DMS153 treated with DMSO at 0.1 percent for 48 hours (cell line): ENCODE results near the gene RGS14.
"Not testable (repeated sequence)": the region's sequence is repeated elsewhere in the genome, so short reads cannot be mapped to it uniquely, and the experiment has no call there.

Experiments
- DNase-seq: peaks from one replicate; lab custom pipeline; 2025; ENCODE audit not compliant: unreplicated experiment; lab: John Stamatoyannopoulos, UW

RGS14 gene

DNA sequence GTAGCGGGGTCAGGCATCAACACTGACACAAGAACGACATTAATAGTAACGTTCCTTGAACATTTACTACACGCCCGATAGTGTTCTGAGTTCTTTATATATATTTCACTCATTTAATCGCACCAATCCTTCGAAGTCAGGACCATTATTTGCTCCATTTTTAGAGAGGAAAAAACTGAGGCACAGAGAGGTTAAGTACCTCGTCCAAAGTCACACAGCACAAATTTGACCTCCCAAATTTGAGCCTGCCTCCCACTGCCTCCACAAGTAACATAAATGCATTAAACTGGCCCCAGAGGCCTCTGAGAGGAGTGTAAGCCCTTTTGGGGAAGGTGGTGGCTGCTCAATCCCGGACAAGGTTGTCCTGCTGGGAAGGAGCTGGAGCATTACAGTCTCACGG, 5.8 kb downstream of the RGS14 start:
- DNase-seq, result no peak

DNA sequence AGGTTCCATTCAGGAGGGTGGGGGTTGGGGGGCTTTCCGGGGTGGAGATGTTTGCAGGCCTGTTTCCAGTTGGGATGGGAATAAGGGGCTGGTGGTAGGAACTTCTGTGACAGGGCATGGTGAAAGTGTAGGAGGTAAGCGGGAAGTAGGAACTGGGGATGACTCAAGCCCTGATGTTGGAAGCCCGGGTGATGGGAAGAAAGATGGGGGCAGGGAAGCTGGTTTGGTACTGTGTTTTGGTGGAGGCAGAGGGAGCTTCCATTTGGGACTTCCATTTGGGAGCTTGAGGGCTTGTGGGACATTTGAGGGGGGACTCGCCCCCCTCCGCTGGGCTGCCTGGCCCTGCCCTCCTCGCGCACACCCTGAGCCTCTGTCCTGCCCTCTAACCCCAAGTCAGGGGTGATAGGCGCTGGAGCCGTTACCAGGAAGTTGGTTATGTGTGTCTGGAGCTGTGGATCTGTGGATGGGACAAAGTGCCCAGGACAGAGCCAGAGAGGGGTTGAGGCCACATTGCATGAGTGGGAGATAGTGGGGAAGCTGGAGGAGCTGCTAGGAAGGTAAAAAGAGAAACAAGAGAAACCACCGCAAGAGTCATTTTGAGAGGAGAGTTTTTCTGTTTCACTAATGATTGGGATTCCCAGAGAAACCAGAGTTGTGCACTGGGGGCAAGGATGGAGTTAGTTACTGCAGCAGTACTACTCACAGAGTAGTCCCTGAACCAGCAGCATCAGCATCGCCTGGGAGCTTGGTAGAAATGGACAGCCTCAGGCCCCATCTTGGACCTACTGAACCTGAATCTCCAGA, 6.6 kb downstream of the RGS14 start:
- DNase-seq, result no peak

DNA sequence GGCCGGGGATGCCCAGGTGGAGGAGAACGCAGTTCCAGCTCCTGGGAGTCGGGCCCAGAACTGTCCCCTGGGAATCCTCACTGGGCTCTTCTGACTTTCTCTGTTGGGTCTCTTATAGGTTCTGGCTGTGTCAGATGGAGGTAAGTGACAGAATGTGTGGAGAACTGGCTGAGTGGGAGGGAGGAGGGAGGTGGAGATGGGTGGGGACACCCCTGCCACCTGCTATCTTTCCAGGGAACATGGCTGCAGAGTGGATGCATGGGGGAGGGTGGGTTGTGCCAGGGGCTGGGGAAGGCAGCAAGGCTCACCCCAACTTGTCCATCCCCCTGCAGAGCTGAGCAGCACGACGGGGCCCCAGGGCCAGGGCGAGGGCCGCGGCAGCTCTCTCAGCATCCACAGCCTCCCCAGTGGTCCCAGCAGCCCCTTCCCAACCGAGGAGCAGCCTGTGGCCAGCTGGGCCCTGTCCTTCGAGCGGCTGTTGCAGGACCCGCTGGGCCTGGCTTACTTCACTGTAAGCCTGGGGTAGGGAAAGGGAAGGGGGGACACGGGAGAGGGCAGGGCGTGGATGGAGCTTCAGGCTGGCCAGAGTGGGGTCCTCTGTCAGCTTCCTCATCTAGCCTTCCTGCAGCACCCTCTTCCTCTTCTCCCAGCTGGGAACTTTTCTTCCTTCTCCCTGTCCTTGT, 8.3 kb downstream of the RGS14 start:
- DNase-seq, result no peak

DNA sequence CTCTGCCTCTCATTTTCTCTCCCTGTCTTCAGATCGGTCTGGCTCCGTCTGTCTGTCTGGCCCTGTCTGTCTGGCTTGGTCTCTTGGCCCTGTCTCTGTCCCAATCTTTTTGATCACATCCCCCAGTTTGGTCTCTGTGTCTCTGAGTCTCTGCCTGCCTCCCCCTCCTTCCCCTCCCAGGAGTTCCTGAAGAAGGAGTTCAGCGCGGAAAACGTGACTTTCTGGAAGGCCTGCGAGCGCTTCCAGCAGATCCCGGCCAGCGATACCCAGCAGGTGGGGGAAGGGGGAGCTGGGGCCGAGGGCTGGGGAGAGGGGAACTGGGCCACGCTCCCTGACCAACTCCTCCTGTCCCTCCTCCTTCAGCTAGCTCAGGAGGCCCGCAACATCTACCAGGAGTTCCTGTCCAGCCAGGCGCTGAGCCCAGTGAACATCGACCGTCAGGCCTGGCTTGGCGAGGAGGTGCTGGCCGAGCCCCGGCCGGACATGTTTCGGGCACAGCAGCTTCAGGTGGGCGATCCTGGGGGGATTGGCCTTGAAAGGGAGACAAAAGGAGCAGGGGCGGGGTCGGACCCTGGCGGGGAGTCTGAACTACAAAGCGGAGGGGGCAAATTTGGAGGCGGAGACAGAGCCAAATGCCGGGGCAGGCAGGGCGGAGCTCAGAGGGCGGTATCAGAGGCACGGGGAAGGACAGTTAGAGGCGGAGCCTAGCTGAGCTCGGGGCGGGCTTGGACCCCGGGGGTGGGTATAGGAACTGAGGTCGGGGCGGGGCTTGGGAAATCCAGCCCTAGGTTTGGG, 9.0 kb downstream of the RGS14 start:
- no peak for DNase-seq

DNA sequence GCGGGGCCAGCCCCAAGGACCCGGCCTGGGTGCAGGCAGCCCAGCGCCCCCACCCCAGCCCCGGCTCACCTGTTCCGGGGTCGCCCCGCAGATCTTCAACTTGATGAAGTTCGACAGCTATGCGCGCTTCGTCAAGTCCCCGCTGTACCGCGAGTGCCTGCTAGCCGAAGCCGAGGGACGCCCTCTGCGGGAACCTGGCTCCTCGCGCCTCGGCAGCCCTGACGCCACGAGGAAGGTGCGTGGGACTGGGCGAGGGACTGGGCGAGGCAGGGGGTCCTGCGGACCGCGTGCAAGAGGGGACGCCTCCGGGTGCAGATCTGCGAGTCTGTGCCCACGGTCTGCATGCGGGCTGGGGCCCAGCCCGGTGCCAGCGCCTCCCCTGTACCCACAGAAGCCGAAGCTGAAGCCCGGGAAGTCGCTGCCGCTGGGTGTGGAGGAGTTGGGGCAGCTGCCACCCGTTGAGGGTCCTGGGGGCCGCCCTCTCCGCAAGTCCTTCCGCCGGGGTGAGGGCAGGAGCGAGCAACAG, 9.7 kb downstream of the RGS14 start:
- no peak for DNase-seq

DNA sequence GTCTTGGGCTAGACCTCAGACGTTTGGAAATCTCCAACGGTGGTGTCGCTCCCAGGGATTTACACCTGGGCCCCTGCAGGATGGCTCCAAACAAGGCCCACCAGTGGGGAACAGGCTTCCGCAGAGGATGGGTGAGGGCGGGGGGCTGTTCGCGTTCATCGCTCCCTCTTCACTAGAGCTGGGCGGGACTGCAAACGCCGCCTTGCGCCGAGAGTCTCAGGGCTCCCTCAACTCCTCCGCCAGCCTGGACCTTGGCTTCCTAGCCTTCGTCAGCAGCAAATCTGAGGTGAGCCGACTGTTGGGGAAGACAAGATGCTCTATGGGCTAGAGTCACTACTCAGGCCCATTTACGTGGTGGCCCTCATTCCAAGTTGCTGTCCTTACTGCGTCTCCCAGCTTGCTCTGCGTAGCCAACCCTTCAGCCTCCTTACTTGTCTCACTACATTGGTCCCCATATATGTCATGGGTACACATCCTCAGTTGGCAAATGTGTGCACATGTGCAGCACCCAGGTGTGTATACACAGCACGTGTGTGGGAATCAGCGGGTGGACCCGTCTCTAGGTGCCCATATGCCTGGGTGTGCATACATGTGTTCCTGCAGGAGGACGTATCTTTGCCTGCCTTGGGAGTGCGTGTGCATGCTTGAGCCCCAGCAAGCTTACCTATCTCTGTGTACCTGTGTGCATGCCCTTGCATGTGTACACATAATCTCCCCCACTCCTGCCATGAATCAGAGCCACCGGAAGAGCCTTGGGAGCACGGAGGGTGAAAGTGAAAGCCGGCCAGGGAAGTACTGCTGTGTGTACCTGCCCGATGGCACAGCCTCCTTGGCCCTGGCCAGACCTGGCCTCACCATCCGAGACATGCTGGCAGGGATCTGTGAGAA, 10.5 kb downstream of the RGS14 start:
- no peak for DNase-seq

DNA sequence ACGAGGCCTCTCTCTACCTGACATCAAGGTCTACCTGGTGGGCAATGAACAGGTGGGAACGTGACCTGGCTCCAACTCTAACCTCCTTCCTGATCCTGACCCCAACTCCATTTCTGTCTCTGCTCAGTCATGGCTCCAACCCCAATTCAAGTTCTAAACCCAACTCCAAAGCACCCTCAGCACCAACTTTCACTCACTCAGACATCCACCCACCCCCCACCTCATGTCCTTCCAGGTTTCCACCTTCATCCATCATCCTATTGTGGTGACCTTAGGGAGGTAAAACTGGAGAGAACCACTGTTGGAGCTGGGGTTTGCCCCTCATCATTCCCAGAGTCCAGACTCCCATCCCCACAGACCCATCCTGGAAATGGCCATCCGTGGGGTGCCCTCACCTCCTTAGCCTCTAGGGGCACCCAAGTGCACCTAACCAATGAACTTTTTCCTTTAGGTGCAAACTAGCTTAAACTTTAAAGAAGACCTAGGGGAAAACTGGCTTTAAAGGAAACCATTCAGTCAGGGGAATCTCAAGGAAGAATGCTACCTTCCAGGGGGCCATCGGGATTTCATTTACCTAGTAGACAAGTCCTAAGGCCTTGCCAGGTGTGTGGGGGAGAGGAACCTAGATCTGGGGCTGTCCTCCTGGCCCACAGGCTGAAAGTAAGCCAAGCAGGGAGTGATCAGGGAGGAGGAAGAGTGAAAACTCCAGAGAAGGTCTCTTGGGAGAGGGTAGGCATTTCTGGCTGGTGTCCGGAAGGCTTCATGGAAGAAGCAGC, 11.3 kb downstream of the RGS14 start:
- no peak for DNase-seq

DNA sequence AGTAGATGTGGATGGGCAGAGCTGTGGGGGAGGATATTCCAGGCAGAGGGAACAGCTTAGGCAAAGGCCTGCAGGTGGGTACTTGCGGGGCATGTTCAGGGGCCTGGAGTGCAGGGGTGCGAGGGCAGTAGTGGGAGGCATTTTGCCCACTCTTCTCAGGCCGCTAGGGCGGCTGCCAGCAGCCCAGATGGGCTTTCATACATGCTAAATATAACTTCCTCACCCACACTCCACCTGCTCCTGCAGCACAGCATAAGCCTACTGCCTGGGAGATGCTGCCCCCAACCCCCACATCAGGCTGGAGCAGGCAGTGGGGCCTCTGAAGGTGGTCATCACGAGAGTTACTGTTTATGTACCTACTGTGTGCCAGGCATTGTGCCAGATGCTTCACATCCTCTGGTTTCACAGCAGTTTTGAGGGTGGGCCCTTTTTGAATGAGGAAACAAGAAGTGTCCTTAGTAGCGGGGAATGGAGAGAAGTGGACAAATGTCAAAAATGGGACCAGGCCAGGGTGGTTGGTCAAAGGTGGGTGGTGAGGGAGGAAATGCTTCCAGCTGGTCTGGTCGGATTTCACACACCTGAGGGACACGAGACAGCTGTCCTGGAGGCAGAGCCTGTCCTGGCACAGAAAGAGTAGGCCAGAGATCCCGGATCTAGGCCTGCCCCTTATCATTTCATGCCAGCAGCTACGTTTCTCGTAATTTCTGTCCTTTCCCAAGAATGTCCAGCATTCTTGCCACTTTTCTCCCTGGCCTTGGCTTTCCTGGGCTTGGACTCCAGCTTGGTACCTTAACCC, 12.1 kb downstream of the RGS14 start:
- DNase-seq, result no peak

DNA sequence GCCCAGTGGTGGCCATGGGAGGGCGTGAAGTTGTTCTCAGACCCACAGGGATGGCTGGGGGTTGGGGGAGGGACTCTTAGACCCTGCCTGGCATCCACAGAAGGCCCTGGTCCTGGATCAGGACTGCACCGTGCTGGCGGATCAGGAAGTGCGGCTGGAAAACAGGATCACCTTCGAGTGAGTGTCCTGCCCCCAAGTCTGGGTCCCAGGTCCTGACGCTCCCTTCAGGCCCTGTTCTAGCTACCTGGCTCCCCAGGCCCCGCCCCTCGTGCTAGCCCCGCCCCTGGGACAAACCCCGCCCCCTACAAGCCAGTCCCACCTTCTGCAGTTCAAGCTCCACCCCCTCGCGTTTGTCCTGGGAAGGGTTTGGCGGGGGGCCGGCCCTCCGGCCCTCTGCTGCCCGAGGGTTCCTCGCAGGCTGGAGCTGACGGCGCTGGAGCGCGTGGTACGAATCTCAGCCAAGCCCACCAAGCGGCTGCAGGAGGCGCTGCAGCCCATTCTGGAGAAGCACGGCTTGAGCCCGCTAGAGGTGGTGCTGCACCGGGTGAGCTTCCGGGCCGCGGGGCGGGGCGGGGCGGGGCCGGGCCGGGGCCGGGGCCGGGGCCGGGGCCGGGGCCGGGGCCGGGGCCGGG, 12.9 kb downstream of the RGS14 start:
- DNase-seq, result peak; percentile 11

DNA sequence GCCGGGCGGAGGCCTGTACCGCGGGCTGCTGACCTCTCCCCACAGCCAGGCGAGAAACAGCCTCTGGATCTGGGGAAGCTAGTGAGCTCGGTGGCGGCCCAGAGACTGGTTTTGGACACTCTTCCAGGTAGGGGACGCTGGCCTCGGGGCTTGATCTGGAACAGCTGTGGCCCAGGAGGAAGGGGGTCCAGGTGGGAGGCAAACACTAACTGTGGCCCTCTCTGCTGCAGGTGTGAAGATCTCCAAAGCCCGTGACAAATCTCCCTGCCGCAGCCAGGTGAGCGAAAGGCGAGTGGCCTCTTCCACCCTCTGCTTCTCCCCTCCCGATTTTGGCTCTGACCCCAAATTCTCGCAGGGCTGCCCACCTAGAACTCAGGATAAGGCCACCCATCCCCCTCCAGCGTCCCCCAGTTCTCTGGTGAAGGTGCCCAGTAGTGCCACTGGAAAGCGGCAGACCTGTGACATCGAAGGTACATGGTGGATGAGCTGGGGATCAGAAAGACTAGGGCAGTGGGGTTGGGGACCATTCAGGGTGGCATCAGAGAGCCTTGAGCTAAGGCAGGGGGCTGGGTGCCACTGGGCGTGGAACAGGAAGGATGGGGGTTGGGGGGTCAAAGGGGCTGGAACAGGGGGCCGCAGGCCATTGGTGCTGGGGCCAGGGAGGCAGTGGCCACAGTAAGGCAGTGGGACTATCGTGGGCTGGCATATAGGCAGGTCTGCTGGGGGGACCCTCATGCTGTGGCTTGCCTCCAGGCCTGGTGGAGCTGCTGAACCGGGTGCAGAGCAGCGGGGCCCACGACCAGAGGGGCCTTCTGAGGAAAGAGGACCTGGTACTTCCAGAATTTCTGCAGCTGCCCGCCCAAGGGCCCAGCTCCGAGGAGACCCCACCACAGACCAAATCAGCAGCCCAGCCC, 13.7 kb downstream of the RGS14 start:
- no peak for DNase-seq

DNA sequence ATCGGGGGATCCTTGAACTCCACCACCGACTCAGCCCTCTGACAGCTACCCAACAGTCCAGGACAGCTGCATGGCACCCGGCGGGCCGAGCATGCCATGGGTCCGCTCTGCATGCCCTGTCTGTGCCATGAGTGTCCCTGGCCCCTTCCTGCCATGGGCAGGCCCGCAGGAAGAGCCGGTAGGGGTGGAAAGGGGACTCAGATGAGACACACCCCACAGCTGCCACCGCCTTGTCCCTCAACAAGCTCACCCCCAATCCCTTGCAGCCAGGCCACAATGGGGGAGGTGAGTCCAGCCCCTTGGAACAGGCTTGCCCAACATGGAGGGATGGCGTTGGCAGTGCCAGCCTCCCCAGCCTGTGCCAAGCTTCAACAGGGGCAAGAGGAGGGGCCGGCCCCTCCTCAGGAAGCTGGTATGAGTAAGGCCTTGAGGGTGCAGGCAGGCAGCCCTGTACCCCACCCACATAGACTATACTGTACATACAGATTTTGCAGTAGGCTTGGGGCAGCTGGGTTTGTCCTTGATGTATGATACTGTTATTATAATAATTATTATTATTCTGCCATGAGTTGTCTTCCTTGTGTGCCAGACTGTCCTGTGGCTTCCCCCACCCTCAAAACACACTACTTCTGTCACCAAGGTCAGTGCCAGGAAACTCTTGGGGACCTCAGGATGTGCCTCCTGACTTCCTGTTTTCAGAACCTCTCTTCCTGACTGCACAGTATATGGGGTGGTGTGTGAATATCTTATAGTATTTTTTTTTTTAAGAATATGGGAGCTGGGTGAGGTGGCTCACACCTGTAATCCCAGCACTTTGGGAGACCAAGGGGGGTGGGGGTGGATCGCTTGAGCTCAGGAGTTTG, 14.5 kb downstream of the RGS14 start:
- no peak for DNase-seq

DNA sequence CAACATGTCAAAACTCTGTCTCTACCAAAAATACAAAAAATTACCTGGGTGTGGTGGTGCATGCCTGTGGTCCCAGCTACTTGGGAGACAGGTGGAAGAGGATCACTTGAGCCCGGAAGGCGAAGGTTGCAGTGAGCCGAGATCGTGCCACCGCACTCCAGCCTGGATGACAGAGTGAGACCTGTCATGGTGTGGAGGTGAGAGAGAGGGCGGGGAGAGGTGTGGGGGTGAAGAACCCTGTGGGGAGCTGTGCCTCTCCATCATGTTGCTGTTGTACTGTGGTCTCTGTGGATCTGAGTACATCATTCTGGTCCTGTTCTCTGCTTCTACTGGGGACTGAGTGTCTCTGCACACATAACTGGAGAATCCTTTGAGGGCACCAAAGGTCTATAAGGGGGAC, 15.2 kb downstream of the RGS14 start:
- no peak for DNase-seq

DNA sequence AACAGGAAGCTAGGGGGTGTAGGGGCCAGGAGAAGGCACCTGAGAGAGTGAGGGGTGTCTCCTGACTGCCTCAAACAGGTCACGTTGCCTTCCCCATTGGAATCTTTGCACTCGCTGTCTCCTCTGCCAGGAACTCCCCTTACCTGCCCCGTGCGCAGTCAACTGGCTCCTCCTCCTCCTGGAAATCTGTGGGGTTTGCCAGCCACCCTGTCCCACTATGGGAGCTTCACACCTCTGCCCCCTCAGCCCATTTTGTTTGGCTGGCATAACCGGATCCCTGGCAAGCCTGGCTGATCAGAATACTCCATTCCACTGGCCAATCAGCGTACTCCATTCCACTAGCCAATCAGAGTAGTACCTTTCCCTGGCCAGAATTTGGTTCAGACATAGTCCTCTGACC, 16.1 kb downstream of the RGS14 start:
- no peak for DNase-seq

DNA sequence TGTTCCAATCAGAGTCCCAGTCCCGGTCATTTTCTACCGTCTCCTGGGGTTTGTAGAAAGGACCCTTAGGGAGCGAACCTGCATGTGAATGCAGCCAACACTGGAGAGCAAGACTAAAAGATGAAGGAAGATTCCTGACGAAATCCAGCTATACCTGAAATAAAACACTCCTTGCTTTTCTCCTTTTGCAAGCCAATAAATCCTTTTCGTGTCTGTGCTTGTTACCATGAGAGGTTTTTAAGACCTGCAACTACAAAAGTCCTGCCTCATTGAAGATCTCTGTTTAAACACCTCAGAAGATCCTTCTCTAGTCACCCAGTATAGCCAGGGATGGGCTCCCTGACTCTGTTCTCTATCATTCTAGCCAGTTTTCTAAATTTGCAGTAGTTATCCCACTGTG, 16.5 kb downstream of the RGS14 start:
- no peak for DNase-seq

DNA sequence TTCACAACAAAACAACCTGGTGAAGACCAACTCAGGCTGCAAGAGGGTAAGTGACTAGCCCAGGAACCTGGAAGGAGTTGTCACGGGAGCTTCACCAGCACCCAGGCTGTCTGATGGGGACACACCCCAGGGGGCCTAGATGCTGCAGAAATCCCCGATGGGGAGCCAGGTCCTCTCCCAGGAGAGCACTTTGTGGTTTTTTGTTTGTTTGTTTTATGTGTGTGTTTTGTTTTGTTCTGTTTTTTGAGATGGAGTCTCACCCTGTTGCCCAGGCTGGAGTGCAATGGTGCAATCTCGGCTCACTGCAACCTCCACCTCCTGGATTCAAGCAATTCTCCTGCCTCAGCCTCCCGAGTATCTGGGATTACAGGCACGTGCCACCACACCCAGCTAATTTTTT, 17.8 kb downstream of the RGS14 start:
- not testable (repeated sequence) for DNase-seq

DNA sequence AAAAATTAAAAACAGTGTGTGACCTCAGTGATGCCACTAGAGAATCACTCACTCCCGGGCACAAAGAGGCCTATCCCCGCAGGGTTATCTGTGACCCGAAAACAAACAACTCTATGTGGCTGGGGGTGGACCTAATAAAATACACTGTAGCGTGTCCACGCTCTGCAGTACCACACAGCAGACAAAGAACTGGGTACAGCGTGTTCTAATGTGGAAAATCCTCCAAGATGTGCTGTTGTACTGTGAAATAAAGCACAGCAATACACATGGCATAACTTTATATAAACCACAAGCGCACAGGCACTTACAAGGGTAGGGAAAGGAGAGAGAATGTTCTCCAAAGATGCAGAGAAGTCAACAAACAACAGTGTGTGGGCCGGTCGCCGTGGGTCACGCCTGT, 18.4 kb downstream of the RGS14 start:
- DNase-seq, result no peak
